OCI-LY3 (cell line): ENCODE results near the gene RNF111.

Experiments
- H2AFZ ChIP-seq: fragments of 200-600, 300-600 bp; shearing (Covaris generic); 2 replicates; pipeline ENCODE4 v1.6.0; 2014; ENCODE audit warnings: antibody characterized with exemption, low read depth, low read length
- H3K27ac ChIP-seq: fragments of 200-600, 300-600 bp; sonication (generic); 2 replicates; pipeline ENCODE4 v1.5.1; 2014; ENCODE audit warnings: mild to moderate bottlenecking, low read length, moderate library complexity, mixed read lengths
- H3K27me3 ChIP-seq: fragments of 200-600, 300-600 bp; sonication (generic); 2 replicates; pipeline ENCODE4 v1.6.1; 2014; ENCODE audit warnings: low read depth, low read length, mixed read lengths
- H3K36me3 ChIP-seq: fragments of 200-600, 300-600 bp; sonication (generic); replicated peaks from 2 replicates; pipeline ENCODE3; 2014; ENCODE audit warnings: low read depth, low read length, mixed read lengths
- H3K4me1 ChIP-seq: fragments of 300-600, 200-600 bp; sonication (generic); 2 replicates; pipeline ENCODE4 v1.6.1; 2014; ENCODE audit warnings: low read length, mixed read lengths
- H3K4me2 ChIP-seq: fragments of 200-600, 300-600 bp; sonication (generic); 2 replicates; pipeline ENCODE4 v1.6.1; 2014; ENCODE audit warnings: low read length, mixed read lengths
- H3K4me3 ChIP-seq: fragments of 300-600, 200-600 bp; sonication (generic); 2 replicates; pipeline ENCODE4 v1.5.1; 2014; ENCODE audit warnings: antibody characterized with exemption, mild to moderate bottlenecking, low read length, moderate library complexity
- H3K79me2 ChIP-seq: fragments of 300-600, 200-600 bp; shearing (Covaris generic); 2 replicates; pipeline ENCODE4 v1.6.1; 2014; ENCODE audit warnings: mild to moderate bottlenecking, low read length, mixed read lengths
- H3K9ac ChIP-seq: fragments of 300-600, 200-600 bp; shearing (Covaris generic); 2 replicates; pipeline ENCODE4 v1.6.0; 2014; ENCODE audit warnings: mild to moderate bottlenecking, low read length, moderate library complexity
- H3K9me3 ChIP-seq: fragments of 200-600, 300-600 bp; shearing (Covaris generic); 2 replicates; pipeline ENCODE4 v1.6.1; 2014; ENCODE audit warnings: low read length, mixed read lengths; ENCODE audit not compliant: insufficient read depth
- H4K20me1 ChIP-seq: fragments of 200-600, 300-600 bp; sonication (generic); 2 replicates; pipeline ENCODE4 v1.6.1; 2016; ENCODE audit warnings: low read length, mixed read lengths; ENCODE audit not compliant: insufficient read depth
- CTCF ChIP-seq: fragments of 200-600, 300-600 bp; sonication (generic); IDR thresholded peaks from 2 replicates; pipeline ENCODE4 v1.5.1; 2014; ENCODE audit warnings: antibody characterized with exemption, low read length, low read depth
- EZH2phosphoT487 ChIP-seq: fragments of 200-600 bp; shearing (Covaris generic); IDR thresholded peaks from 2 replicates; pipeline ENCODE4 v1.6.1; 2018; ENCODE audit warnings: antibody characterized with exemption, mixed run types, low read depth

The RNF111 gene

GRCh38 chr15:59052915-59053407 is 65.5 kb downstream of the RNF111 start:
- H4K20me1 ChIP-seq: peaks cover 23% of the 10 kb centered on the region
- TF ChIP-seq EZH2phosphoT487: no peak
- TF ChIP-seq CTCF: no peak

GRCh38 chr15:59053482-59053881 is 66.0 kb downstream of the RNF111 start:
- H3K9me3 ChIP-seq: no peaks in the 10 kb centered on the region
- peaks cover 35% of the 10 kb centered on the region for H3K79me2 ChIP-seq
- H3K36me3 ChIP-seq: peaks cover 33% of the 10 kb centered on the region
- H3K27me3 ChIP-seq: no peaks in the 10 kb centered on the region
- no peak overlapping the region for H2AFZ ChIP-seq
- H3K4me2 ChIP-seq: no peak overlapping the region
- TF ChIP-seq EZH2phosphoT487: no peak
- TF ChIP-seq CTCF: no peak
- H3K4me1 ChIP-seq: peaks cover 17% of the 10 kb centered on the region
- H3K4me3 ChIP-seq: no peak overlapping the region
- H4K20me1 ChIP-seq: peaks cover 18% of the 10 kb centered on the region; the same call in 1 of the 2 replicates
- no peak overlapping the region for H3K27ac ChIP-seq
- no peak overlapping the region for H3K9ac ChIP-seq

More at GRCh38 chr15:59052915-59053407, 65.5 kb downstream of the RNF111 start:
- Histone ChIP-seq H3K36me3 (peaks cover 30% of the 10 kb centered on the region), H3K4me2 (no peak overlapping the region), H3K4me3 (no peak overlapping the region), H3K27ac (no peak overlapping the region), H3K9ac (no peak overlapping the region), H3K4me1 (peaks cover 17% of the 10 kb centered on the region), H3K27me3 (no peaks in the 10 kb centered on the region), H2AFZ (no peak overlapping the region), H3K79me2 (peaks cover 40% of the 10 kb centered on the region), H3K9me3 (no peaks in the 10 kb centered on the region)

GRCh38 chr15:59059076-59059597 is 71.7 kb downstream of the RNF111 start:
- Histone ChIP-seq H3K36me3 (peaks cover 47% of the 10 kb centered on the region), H3K79me2 (0 out of 2 replicates have a peak, but pooled peaks cover 2% of the 10 kb centered on the region), H3K9ac (no peak overlapping the region), H3K4me3 (no peak overlapping the region), H3K9me3 (no peaks in the 10 kb centered on the region), H4K20me1 (no peaks in the 10 kb centered on the region), H3K4me2 (no peak overlapping the region), H3K4me1 (peaks cover 6% of the 10 kb centered on the region; the same call in 1 of the 2 replicates), H3K27me3 (no peaks in the 10 kb centered on the region), H3K27ac (no peak overlapping the region), H2AFZ (no peak overlapping the region)
- TF ChIP-seq CTCF (no peak), EZH2phosphoT487 (no peak)

GRCh38 chr15:59060348-59060747 is 72.9 kb downstream of the RNF111 start:
- Histone ChIP-seq H3K79me2 (no peaks in the 10 kb centered on the region), H2AFZ (no peak overlapping the region)

More at GRCh38 chr15:59060348-59060747, 72.9 kb downstream of the RNF111 start:
- Histone ChIP-seq H3K9me3 (no peaks in the 10 kb centered on the region), H3K27me3 (no peaks in the 10 kb centered on the region), H3K36me3 (peaks cover 41% of the 10 kb centered on the region), H3K4me2 (no peak overlapping the region), H4K20me1 (no peaks in the 10 kb centered on the region), H3K4me1 (peaks cover 6% of the 10 kb centered on the region; the same call in 1 of the 2 replicates), H3K4me3 (no peak overlapping the region), H3K9ac (no peak overlapping the region), H3K27ac (no peak overlapping the region)
- TF ChIP-seq CTCF (no peak), EZH2phosphoT487 (no peak)
